Epithelial cell of proximal tubule (primary cell): ENCODE measurements around the gene SPDYE2B. TPM values are rescaled to one million over a fixed set of nuclear protein-coding genes. Genes with fewer than 3 reads are reported as not detected.
"Not testable (repeated sequence)": the region's sequence is repeated elsewhere in the genome, so short reads cannot be mapped to it uniquely, and the experiment has no call there.

Source experiments
- DNase-seq: peaks from one replicate; pipeline ENCODE4 v3.0.0-alpha.2; 2011; ENCODE audit warnings: low read depth
- H3K4me3 ChIP-seq: 2 replicates; pipeline ENCODE4 v1.5.1; 2011; ENCODE audit warnings: low read depth, mild to moderate bottlenecking, low read length
- total RNA-seq: library from RNA; depleted of rRNA; stranded (reverse); fragments of >200 nt; gene quantifications from 2 replicates; pipeline ENCODE4 v1.2.3, GENCODE V29; 2015

SPDYE2B gene
- total RNA-seq, 1 donor from 2014 or later: not detected

DNA sequence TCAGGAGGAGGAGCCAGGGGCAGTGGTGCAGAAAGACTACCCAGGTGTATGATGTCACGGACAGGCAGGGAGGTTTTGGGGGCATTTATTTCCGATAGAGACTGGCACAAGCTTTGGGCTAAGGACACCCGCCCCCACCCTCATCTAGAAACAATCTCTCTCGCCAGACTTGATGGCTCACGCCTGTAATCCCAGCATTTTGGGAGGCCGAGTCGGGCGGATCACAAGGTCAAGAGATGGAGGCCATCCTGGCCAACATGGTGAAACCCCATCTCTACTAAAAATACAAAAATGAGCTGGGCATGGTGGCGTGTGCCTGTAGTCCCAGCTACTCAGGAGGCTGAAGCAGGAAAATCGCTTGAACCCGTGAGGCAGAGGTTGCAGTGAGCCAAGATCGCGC is 13.2 kb upstream of the SPDYE2B start:
- not testable (repeated sequence) for DNase-seq

DNA sequence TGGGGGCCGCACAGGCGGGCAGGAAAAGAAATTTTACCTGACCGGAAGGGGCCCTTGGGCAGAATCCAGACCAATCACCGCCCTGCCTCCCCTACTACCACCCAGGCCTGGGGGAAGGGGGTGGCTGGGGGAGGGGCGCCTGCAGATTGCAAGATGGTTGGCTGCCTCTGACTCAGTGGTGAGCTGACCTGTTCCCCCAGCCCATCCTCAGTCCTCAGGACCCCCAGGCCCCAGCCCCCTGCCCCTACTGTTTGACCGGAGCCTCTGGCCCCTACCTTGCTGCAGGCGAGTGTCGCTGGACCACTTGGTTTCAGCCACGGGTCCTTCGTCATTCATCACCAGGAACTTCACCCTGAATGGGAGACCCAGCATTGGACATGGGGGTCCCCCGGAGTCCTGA is 11.3 kb upstream of the SPDYE2B start:
- DNase-seq, H3K4me3 ChIP-seq: not testable (repeated sequence)

More for the DNA sequence above, 13.2 kb upstream of the SPDYE2B start:
- H3K4me3 ChIP-seq: not testable (repeated sequence)

DNA sequence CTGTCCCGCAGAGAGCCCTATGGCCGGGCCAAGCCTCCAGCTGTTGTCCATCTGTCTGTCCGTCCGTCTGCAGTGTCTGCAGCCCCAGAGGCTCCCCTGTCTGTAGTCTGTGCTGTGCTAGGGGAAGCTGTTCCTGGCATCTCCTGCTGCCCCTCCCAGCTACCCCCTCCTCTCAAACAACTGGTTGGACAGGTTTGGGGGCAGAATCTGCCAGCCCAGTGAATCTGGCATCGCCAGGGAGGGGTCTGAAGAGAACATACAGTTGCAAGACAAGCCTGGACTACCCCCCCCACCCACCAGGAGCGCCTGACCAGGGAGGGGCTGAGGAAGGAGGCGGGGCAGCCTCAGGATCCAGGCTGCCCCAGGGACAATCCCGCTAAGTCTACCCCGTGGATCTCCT is 7.4 kb upstream of the SPDYE2B start, which contains the start of gene UPK3BL1:
UPK3BL1 (minus strand) TSS at position 101 of the 400 bp plus-strand sequence; CDS start at position 51, 50 bp downstream.
- not testable (repeated sequence) for DNase-seq, H3K4me3 ChIP-seq

DNA sequence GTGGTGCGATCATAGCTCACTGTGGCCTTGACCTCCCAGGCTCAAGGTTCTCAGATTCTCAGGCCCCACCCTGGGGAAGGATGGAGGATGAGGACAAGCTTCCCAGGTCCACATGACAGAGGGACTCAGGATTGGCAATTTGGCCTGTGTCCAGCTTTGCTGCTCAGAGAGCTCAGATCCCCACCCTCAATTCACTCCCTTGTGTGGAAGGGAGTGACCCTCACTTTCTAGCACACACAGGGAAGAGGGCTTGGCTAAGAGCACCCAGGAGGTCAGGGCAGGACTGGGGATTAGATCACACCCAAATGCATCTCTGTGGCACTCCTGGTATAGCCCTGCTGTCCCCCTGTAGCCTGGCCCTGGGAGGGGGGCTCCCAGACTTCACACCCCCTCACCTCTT is 6.7 kb upstream of the SPDYE2B start:
- not testable (repeated sequence) for DNase-seq

DNA sequence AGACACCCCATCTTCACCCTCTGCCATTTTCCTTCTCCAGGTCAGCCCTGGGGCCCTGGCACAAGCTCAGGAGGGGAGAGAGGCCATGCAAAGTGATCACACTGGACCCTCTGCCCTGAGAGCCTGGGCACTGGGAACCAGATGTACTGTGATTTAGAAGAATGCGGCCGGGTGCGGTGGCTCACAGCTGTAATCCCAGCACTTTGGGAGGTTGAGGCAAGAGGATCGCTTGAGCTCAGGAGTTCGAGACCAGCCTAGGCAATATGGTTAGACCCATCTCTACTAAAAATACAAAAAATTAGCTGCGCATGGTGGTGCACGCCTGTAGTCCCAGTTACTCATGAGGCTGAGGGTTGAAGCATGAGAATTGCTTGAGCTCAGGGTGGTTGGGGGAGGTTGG is 2.3 kb upstream of the SPDYE2B start:
- DNase-seq, H3K4me3 ChIP-seq: not testable (repeated sequence)

More for the DNA sequence above, 6.7 kb upstream of the SPDYE2B start:
- H3K4me3 ChIP-seq: not testable (repeated sequence)

DNA sequence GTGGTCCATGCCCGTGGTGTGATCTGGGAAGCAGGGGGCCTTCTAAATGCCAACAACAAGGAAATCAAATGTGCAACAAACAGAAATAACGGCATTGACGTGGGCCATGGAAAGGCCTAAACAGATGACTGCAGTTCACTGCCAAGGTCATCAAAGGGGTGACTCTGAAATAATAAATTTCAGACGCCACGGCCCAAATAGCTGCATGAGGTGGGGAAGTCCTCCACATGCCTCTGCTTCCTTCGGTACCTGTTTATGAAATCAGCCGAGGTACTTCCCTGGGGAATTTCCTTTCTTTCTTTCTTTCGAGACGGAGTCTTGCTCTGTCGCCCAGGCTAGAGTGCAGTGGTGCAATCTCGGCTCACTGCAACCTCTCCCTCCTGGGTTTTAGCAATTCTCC is 14.6 kb downstream of the SPDYE2B start:
- DNase-seq, H3K4me3 ChIP-seq: not testable (repeated sequence)

DNA sequence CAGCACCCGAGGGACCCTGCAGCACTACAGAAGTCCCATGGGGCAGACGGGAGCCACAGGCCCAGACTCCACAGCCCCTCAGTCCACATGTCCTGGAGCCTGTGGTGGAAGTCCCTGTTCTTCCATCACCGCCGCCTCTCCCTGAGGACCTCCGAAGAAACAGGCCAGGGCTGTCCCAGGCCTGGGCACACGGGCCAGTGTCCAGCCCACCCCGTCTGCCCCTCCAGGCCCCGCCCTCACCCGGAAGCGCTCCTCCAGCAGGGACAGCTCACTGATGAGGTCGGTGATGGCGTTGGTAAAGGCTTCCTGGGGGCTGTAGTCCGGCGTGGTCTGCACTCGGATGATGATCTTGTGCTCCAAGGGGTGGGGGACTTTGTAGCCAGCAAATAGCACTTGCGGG is 16.7 kb downstream of the SPDYE2B start:
- not testable (repeated sequence) for H3K4me3 ChIP-seq, DNase-seq

DNA sequence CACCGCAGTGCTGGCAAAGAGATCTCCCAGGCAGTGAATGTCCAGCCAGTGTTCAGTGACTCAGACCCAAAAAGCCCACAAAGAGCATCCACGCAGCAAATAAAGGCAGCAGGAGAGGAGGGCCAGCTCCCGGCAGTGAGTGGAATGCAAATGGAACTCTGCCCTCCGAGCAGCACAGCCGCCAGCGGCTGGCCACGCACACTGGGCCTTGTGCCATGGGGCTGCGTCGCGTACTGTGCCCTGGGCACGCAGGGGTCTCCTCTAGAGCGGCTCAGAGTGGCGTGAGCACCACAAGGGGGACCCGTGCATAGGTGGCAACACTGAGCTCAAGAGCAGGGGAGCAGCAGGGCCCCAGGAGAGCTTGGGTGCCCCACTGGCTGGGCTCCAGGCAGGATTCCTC is 17.4 kb downstream of the SPDYE2B start:
- not testable (repeated sequence) for DNase-seq

DNA sequence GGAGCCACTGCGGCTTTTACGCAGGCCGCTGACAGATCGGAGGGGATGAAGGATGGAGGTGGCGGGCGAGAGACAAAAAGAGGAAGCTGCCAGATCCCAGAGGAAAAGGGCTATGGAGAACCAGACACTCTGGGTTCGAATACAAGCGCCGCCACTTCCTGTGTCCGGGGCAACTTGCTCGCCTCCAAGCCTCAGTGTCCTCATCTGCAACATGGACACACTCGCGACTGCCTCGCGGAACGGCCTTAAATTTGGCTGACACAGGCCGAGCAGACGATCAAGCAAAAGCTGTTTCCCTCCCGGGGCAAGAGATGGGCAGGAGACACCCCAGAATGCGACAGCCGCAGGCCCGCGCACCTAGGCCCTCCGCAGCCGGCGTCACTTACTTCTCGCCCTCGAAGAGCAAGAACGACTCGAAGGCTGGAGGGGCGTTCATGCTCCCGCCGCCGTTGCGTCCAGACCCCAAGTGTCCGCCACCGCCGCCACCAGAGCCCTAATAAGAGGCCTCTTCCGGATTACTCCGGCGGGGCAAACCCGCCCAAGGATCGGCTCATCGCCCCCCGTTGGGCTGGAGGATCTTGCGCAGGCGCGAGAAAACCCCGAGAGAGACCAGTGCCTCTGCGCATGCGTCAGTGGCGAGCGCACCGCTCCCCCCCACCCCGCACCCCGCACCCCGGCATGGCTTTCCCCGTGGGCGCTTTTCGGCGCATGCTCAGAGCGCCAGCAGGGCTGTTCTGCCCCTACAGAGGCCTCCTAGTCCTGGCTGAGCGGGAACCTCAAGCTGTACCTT is 21.2 kb downstream of the SPDYE2B start, which contains the start of gene POLR2J2:
POLR2J2 (minus strand) TSS at position 498 of the 790 bp plus-strand sequence; CDS start at position 436, 62 bp downstream.
- DNase-seq, H3K4me3 ChIP-seq: not testable (repeated sequence)

More for the DNA sequence above, 17.4 kb downstream of the SPDYE2B start:
- not testable (repeated sequence) for H3K4me3 ChIP-seq

DNA sequence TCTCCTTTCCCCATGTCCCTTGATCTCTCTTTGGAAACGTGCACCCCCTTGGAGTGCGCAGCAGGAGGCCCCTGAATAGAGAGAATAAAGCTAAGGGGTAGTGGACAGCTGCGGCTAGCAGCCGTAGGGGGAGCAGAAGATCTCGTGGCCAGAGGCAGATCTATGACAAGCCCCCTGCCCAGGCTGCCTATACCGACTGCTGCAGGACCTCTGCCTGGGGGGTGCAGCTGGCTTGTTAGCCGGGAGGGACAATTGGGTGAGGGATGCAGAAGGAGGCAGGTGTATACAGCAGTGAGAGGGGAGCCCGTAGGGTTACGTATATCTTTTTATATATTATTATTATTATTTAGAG is 21.8 kb downstream of the SPDYE2B start:
- not testable (repeated sequence) for DNase-seq, H3K4me3 ChIP-seq

DNA sequence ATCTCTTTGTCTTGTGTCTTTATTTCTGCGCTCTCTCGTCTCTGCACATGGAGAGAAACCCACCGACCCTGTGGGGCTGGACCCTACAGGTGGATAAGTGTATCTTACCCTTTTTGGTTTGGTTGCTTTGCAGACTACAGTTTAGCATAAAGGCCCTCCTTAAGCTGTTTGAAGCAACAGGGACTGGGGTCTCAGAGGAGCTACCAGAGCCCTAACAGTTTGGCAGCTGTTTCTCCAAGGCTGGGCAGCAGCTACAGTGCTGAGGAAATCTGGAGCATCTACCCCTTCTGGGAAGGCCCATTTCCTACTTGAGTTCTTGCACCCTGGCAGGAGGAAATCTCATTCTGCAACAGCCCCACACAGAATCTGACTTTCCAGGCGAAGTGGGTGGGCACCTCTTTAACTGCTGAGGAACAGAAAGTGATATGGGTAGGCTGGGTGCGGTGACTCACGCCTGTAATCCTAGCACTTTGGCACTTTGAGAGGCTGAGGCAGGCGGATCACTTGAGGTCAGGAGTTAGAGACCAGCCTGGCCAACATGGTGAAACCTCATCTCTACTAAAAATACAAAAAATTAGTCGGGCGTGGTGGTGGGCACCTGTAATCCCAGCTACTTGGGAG is 23.4 kb downstream of the SPDYE2B start:
- not testable (repeated sequence) for H3K4me3 ChIP-seq, DNase-seq

DNA sequence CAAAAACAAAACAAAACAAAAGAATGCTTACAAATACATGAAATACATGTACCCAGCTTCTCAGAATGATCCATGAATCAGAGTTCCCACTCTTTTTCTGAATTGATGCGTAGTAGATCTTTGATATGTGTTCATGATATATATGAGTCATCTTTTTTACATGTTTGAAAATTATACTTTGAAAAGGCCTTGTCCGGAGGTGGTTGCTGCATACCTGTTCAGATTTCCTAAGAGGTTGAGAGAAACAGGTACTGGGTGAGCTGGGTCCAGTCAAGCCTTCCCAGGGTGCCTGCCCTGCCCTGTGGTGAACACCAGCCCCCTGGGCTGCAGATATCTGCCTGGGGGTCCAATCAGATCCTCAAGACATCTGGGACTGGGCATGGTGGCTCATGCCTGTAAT is 25.4 kb downstream of the SPDYE2B start:
- H3K4me3 ChIP-seq, DNase-seq: not testable (repeated sequence)

DNA sequence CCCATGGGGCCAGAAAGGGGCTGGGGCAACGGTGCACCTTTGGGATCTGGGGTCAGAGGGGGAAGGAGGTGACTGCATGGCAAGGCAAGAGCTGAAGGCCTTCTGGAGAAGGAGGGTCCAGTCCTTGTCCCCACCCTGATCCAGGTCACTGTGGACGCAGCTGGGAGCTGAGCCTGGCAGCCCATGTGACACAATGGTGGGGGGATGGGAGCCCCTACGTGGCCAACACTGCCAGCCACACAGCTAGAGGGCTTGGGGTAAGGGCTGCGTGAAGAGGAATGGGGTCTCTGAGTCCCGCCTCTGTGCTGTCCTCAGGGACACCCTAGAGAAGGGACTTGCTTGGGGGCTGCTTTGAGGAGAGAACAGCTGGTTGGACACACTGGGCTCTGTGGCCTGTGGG is 30.7 kb downstream of the SPDYE2B start:
- not testable (repeated sequence) for DNase-seq, H3K4me3 ChIP-seq

DNA sequence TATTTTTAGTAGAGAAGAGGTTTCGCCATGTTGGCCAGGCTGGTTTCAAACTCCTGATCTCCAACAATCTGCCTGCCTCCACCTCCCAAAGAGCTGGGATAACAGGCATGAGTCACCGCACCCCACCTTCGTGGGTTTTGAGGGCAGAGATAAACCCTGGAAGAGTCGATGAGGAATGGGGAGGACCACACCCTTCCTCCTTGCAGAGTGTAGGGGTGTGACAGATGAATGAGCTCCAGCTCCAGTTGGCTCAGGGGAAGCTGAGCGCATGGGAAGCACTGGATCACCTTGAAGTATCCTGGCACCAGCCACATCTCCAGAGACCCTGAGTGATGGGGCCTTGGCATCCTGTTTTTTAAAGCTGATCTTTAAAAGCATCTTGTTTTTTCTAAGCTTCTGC is 32.4 kb downstream of the SPDYE2B start:
- H3K4me3 ChIP-seq, DNase-seq: not testable (repeated sequence)

DNA sequence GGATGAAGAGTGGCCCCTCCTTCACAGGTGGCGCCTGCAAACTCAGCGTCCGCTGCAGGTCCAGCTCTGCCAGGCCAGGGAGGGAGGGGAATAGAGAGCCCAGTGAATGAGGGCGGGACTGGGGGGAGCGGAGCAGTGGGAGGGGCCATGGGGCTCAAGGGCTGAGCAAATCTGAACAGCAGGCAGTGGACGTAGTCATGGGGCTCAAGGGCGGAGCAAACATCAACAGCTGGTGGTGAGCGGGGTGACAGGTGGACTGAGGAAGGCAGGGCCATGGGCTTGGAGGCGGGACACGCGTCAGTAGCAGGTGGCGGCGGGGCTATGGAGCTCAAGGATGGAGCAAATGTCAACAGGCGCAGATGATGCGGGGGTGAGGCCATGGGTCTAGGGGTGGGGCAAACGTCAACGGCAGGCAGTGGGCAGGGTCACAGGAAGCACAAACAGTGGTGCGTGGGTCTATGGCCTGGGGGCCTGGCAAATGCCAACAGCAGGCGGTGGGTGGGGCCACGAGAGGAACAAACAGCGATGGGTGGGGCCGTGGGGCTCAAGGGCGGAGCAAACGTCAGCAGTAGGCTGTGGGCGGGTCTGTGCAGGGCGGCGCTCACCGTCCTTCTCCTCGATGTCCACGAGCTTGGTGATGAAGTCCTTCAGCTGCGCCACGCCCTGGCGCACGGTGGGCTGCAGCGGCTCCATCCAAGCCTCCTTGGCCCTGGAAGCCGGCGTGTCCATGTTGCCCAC is 38.3 kb downstream of the SPDYE2B start:
- not testable (repeated sequence) for DNase-seq, H3K4me3 ChIP-seq

DNA sequence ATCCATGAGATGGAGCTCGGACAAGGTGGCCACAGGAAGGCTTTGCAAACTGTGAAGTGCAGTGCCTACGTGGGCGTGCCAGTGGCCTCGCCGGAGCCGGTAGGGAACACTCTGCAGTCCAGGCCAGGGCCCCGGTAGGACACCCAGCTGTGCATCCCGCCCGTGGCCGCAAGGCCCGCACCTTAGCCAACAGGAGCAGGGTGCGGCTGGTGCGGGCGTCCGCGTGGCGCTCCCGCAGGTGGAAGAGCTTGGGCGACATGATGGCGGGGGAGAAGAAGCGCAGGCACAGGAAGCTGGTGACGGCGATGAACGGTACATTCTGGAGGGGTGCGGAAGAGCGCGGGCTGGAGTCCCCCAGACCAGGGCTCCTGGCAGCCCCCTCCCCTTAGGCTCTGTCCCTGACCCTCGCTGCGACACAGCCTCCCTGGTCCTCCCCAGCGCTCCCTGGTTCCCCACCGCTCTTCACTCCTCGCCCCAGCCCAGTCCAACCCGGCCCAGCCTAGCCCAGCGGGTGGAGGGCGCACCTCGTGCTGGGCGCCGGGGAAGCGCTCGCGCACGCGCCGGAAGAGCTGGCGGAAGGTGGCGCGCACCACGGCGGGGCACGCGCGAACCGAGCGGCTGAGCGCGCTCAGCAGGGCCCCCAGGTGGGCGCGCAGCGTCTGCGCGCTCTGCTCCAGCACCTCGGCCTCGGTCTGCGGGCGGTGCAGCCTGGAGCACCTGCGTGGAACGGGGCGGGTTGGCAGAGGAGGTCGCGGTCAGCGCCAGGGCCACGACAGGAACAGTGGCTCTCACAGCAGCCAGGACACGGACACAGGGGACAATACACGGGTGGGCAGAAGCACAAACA is 39.5 kb downstream of the SPDYE2B start:
- not testable (repeated sequence) for DNase-seq, H3K4me3 ChIP-seq

DNA sequence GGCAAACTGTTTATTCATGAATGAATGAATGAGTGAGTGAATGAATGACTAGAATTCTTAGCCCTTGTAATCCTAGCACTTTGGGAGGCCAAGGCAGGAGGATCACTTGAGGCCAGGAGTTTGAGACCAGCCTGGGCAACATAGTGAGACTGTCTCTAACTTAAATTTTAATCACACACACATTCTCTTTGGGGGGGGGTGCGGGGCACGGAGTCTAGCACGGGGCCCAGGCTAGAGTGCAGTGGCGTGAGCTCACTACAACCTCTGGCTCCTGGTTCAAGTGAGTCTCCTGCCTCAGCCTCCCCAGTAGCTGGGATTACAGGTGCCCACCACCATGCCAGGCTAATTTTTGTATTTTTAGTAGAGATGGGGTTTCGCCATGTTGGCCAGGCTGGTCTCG is 40.5 kb downstream of the SPDYE2B start:
- not testable (repeated sequence) for DNase-seq, H3K4me3 ChIP-seq

DNA sequence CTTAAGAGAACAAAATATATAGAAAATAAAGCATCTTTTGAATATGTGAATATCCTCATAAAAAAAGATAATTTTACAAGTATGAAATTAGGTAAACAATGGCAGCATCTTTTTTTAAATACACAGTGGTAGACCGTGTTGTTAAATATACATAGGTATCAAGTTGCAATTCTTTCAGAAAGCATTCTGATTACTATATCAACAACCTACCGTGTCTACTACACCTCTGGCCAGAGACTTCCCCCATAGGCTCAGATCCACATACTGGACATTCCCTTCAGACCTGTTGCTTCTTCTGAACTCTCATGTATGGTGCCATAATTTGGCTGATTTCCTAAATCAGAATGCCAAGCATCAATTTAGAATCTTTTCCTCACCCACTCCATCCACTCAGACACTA is 43.9 kb downstream of the SPDYE2B start:
- DNase-seq, H3K4me3 ChIP-seq: not testable (repeated sequence)
